Fibroblast of the aortic adventitia (primary cell): Measurements from ENCODE around the gene KCNQ5. TPM values are rescaled to one million over a fixed set of nuclear protein-coding genes. Genes with fewer than 3 reads are reported as not detected.

ENCODE experiments used
- DNase-seq: peaks from one replicate; pipeline ENCODE4 v3.0.0-alpha.2; 2010; ENCODE audit warnings: low read depth
- H3K4me3 ChIP-seq: 2 replicates; pipeline ENCODE4 v1.5.1; 2011; ENCODE audit warnings: low read depth, mild to moderate bottlenecking, control low read depth, low read length, moderate library complexity
- CTCF ChIP-seq: IDR thresholded peaks from 2 replicates; pipeline ENCODE4 v1.5.1; 2011; ENCODE audit warnings: mild to moderate bottlenecking, low read length, control low read depth, inconsistent platforms; ENCODE audit not compliant: insufficient read depth
- total RNA-seq: library from RNA; depleted of rRNA; stranded (reverse); fragments of >200 nt; gene quantifications from 2 replicates; pipeline ENCODE4 v1.2.3, GENCODE V29; 2012; ENCODE audit warnings: low replicate concordance

Gene KCNQ5
- total RNA-seq, 1 donor, result 9.4 TPM

GRCh38 chr6:73079978-73080377, 458.1 kb downstream of the KCNQ5 start:
- no peak for TF ChIP-seq CTCF
- no peak for DNase-seq
- H3K4me3 ChIP-seq, result no peak overlapping the region

GRCh38 chr6:73081955-73082354, 460.1 kb downstream of the KCNQ5 start:
- no peak for TF ChIP-seq CTCF
- no peak for DNase-seq
- no peak overlapping the region for H3K4me3 ChIP-seq

- TF ChIP-seq CTCF, result no peak
- H3K4me3 ChIP-seq, result no peak overlapping the region
- DNase-seq, result no peak
Observed at GRCh38 chr6:73083886-73084285, 462.0 kb downstream of the KCNQ5 start.

- no peak overlapping the region for H3K4me3 ChIP-seq
- DNase-seq, result no peak
- no peak for TF ChIP-seq CTCF
Observed at GRCh38 chr6:73085443-73085871, 463.6 kb downstream of the KCNQ5 start.

GRCh38 chr6:73086726-73087125, 464.9 kb downstream of the KCNQ5 start:
- TF ChIP-seq CTCF, result no peak
- DNase-seq, result no peak
- no peak overlapping the region for H3K4me3 ChIP-seq

GRCh38 chr6:73088138-73088813, 466.4 kb downstream of the KCNQ5 start:
- no peak for DNase-seq
- no peak for TF ChIP-seq CTCF
- H3K4me3 ChIP-seq, result no peak overlapping the region

GRCh38 chr6:73104921-73105320, 483.1 kb downstream of the KCNQ5 start:
- no peak overlapping the region for H3K4me3 ChIP-seq
- no peak for TF ChIP-seq CTCF
- DNase-seq, result no peak
